Measurements from ENCODE around the gene NEIL3. TPM values are rescaled to one million over a fixed set of nuclear protein-coding genes. Genes with fewer than 3 reads are reported as not detected.

The NEIL3 gene
- total and polyA plus RNA-seq, 9 of the 15 experiments (the other 6 are each of a cell fraction or from before 2014, with no cell fraction given), result 2.7 to 23.3 (median 12.9) TPM

- BruUV-seq (replicated peaks), result no TSS peak
- Histone ChIP-seq H2AFZ (ENCODE audit: low read depth, low read length) (no peak overlapping the region), H3K4me3 (no peak overlapping the region), H3K27ac (ENCODE audit: extremely low read depth, low read depth, low read length) (no peak overlapping the region), H3K4me2 (ENCODE audit: insufficient read depth, low read length) (no peak overlapping the region), H3K4me1 (replicated peaks in 1 of 2; ENCODE audit: control insufficient read depth in 2 of 2, insufficient read depth in 2 of 2, low read length in 2 of 2) (no peaks in the 10 kb centered on the region), H3K27me3 (ENCODE audit: control insufficient read depth in 2 of 2, insufficient read depth in 2 of 2, low read length in 2 of 2) (no peaks in the 10 kb centered on the region), H3K9me3 (replicated peaks; ENCODE audit: control insufficient read depth, insufficient read depth, low read depth, low read length) (no peaks in the 10 kb centered on the region), H3K9ac (ENCODE audit: insufficient read depth in 1 of 2, low read depth in 2 of 2, low read length in 2 of 2) (no peak overlapping the region), H3K79me2 (ENCODE audit: control insufficient read depth, insufficient read depth, low read length) (no peaks in the 10 kb centered on the region), H3K9me1 (ENCODE audit: control insufficient read depth, insufficient read depth, low read length) (no peaks in the 10 kb centered on the region), H3K36me3 (ENCODE audit: control insufficient read depth, insufficient read depth, low read length) (peaks cover 38% of the 10 kb centered on the region; the same call in 2 of the 3 replicates), H4K20me1 (replicated peaks; ENCODE audit: control insufficient read depth, insufficient read depth, low read length) (no peaks in the 10 kb centered on the region)
- intact Hi-C loops (cut with micrococcal nuclease) (no loop called here), in situ Hi-C loops (cut with MboI) (no loop called here)
- ChIA-PET CTCF (ENCODE audit: low intra/inter-chr PET ratio) (no interaction called here), POLR2A (no interaction called here)
- DNase-seq (ENCODE audit: extremely low read depth in 1 of 4, low spot score in 3 of 4), result no peak
- no peak for FAIRE-seq
- WGBS (ENCODE audit: insufficient coverage, low coverage, missing lambda C conversion rate), result 94% methylated on average over 6 of the region's 6 CpGs
- TF ChIP-seq SMARCE1 (IDR thresholded peaks at IDR 0.05) (no peak), MYBL2 (IDR thresholded peaks at IDR 0.05; ENCODE audit: low read depth) (no peak), MYBL2 (CRISPR knock-in tag; IDR thresholded peaks at IDR 0.05; ENCODE audit: borderline replicate concordance) (no peak), XRCC5 (IDR thresholded peaks at IDR 0.05; ENCODE audit: low read depth, low read length) (no peak), TEAD2 (tag; IDR thresholded peaks at IDR 0.05) (no peak), NCOA6 (IDR thresholded peaks at IDR 0.05) (no peak), NR2C2 (CRISPR knock-in tag; IDR thresholded peaks at IDR 0.05) (no peak), NR2C2 (tag; IDR thresholded peaks at IDR 0.05) (no peak)
- ATAC-seq, result no peak
Measured at GRCh38 chr4:177349191-177349590, 39.5 kb downstream of the NEIL3 start.
